Measurements from ENCODE around the gene ANKK1.

- TF ChIP-seq GABPA (IDR thresholded peaks at IDR 0.05; ENCODE audit: borderline replicate concordance, insufficient read depth, low read length), result no peak
- no peak for TF ChIP-seq SP1 (IDR thresholded peaks at IDR 0.05; ENCODE audit: low read depth, low read length)
- TF ChIP-seq, protein P1, sequence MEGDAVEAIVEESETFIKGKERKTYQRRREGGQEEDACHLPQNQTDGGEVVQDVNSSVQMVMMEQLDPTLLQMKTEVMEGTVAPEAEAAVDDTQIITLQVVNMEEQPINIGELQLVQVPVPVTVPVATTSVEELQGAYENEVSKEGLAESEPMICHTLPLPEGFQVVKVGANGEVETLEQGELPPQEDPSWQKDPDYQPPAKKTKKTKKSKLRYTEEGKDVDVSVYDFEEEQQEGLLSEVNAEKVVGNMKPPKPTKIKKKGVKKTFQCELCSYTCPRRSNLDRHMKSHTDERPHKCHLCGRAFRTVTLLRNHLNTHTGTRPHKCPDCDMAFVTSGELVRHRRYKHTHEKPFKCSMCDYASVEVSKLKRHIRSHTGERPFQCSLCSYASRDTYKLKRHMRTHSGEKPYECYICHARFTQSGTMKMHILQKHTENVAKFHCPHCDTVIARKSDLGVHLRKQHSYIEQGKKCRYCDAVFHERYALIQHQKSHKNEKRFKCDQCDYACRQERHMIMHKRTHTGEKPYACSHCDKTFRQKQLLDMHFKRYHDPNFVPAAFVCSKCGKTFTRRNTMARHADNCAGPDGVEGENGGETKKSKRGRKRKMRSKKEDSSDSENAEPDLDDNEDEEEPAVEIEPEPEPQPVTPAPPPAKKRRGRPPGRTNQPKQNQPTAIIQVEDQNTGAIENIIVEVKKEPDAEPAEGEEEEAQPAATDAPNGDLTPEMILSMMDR (IDR thresholded peaks at IDR 0.05; ENCODE audit: control extremely low read depth in 1 of 3, insufficient read depth in 1 of 3, low read depth in 1 of 3, low read length in 3 of 3), result no peak
- TF ChIP-seq CHD1 (IDR thresholded peaks at IDR 0.05; ENCODE audit: low read depth, low read length), result no peak
- no peak for TF ChIP-seq TAF1 (IDR thresholded peaks at IDR 0.05; ENCODE audit: low read depth, low read length)
- TF ChIP-seq RAD21 (IDR thresholded peaks at IDR 0.05 in 1 of 2, conservative IDR thresholded peaks at IDR 0.05 in 1 of 2; ENCODE audit: low read depth in 2 of 2, low read length in 2 of 2), result no peak
- TF ChIP-seq SUZ12 (IDR thresholded peaks at IDR 0.05; ENCODE audit: low read length), result no peak
- TF ChIP-seq EZH2 (IDR thresholded peaks at IDR 0.05; ENCODE audit: low read depth, low read length, severe bottlenecking), result no peak
- TF ChIP-seq POLR2A (IDR thresholded peaks at IDR 0.05; ENCODE audit: control extremely low read depth in 1 of 2, low read depth in 2 of 2, low read length in 2 of 2), result no peak
- no peak for TF ChIP-seq RXRA (IDR thresholded peaks at IDR 0.05; ENCODE audit: insufficient read depth, low read depth, low read length)
- no peak for TF ChIP-seq EP300 (IDR thresholded peaks at IDR 0.05; ENCODE audit: borderline replicate concordance in 1 of 2, low read depth in 2 of 2, low read length in 2 of 2)
- TF ChIP-seq CBX5 (IDR thresholded peaks at IDR 0.05; ENCODE audit: low read depth, low read length), result no peak
- TF ChIP-seq CHD2 (IDR thresholded peaks at IDR 0.05; ENCODE audit: low read length), result no peak
- TF ChIP-seq EGR1 (IDR thresholded peaks at IDR 0.05; ENCODE audit: borderline replicate concordance, low read depth, low read length), result no peak
These were observed 713 bp upstream of the ANKK1 start for GRCh38 chr11:113386866-113387265.
